SK-N-SH (cell line): ENCODE results near the gene SLC8B1. TPM values are rescaled to one million over a fixed set of nuclear protein-coding genes. Genes with fewer than 3 reads are reported as not detected.

Source experiments
- CTCF ChIA-PET: fragments of 300-600, 350-600 bp; formaldehyde crosslinking; extraction: SDS; loops from one replicate; lab custom pipeline; 2021; lab: Yijun Ruan, JAX
- POLR2A ChIA-PET: fragments of 350-600 bp; sonication (Branson Sonifier 250); formaldehyde crosslinking; extraction: SDS; loops from one replicate; lab custom pipeline; 2020; ENCODE audit warnings: antibody characterized with exemption, inconsistent platforms; lab: Yijun Ruan, JAX
- DNase-seq: peaks from one replicate; pipeline ENCODE4 v3.0.0; 2012
- H2AFZ ChIP-seq: fragments of 200-600 bp; sonication (generic); 2 replicates; pipeline ENCODE4 v1.8.1; 2016; ENCODE audit warnings: antibody characterized with exemption, mild to moderate bottlenecking, low read depth
- H3F3A ChIP-seq: fragments of 200-600 bp; sonication (generic); replicated peaks from 2 replicates; pipeline ENCODE3; 2016; ENCODE audit warnings: antibody characterized with exemption, mild to moderate bottlenecking; ENCODE audit not compliant: insufficient read depth
- H3K27ac ChIP-seq, 2 experiments: fragments of 200-500 bp in 1 of 2; fragments of 200-600 bp in 1 of 2; sonication (Bioruptor generic) in 1 of 2; sonication (generic), shearing (Covaris generic) in 1 of 2; 2 replicates each; pipeline versions ENCODE4 v1.5.1 to v1.6.1; 2014 to 2016; ENCODE audit warnings: low read depth in 2 of 2, inconsistent platforms in 1 of 2, low read length in 1 of 2, mild to moderate bottlenecking in 1 of 2, mixed read lengths in 1 of 2
- H3K27me3 ChIP-seq: fragments of 200-600 bp; sonication (generic), shearing (Covaris generic); 2 replicates; pipeline ENCODE4 v1.6.1; 2016; ENCODE audit warnings: mixed run types; ENCODE audit not compliant: insufficient read depth
- H3K36me3 ChIP-seq, 2 experiments: fragments of 200-500 bp in 1 of 2; fragments of 200-600 bp in 1 of 2; sonication (Bioruptor generic) in 1 of 2; sonication (generic) in 1 of 2; replicated peaks in 1 of 2; 2 replicates each; pipeline versions ENCODE3 to v1.5.1; 2014 to 2016; ENCODE audit warnings: low read length in 1 of 2, mild to moderate bottlenecking in 1 of 2; ENCODE audit not compliant: insufficient read depth in 2 of 2, control insufficient read depth in 1 of 2
- H3K4me1 ChIP-seq, 2 experiments: fragments of 200-500 bp in 1 of 2; fragments of 200-600 bp in 1 of 2; sonication (Bioruptor generic) in 1 of 2; sonication (generic), shearing (Covaris generic) in 1 of 2; 2 replicates each; pipeline versions ENCODE4 v1.5.1 to v1.6.1; 2014 to 2016; ENCODE audit warnings: low read depth in 1 of 2, low read length in 1 of 2, mixed run types in 1 of 2; ENCODE audit not compliant: insufficient read depth in 2 of 2, control insufficient read depth in 1 of 2
- H3K4me2 ChIP-seq: fragments of 200-600 bp; sonication (generic), shearing (Covaris generic); 2 replicates; pipeline ENCODE4 v1.6.1; 2017; ENCODE audit warnings: mixed run types
- H3K4me3 ChIP-seq, 2 experiments: fragments of 200-500 bp in 1 of 2; fragments of 200-600 bp in 1 of 2; sonication (Bioruptor generic) in 1 of 2; sonication (generic), shearing (Covaris generic) in 1 of 2; 2 replicates each; pipeline versions ENCODE4 v1.5.1 to v1.8.1; 2014 to 2016; ENCODE audit warnings: low read depth in 2 of 2, inconsistent platforms in 1 of 2, low read length in 1 of 2, mild to moderate bottlenecking in 1 of 2, mixed read lengths in 1 of 2, moderate library complexity in 1 of 2
- H3K79me2 ChIP-seq: fragments of 200-600 bp; sonication (generic); 2 replicates; pipeline ENCODE4 v1.8.1; 2017; ENCODE audit warnings: mild to moderate bottlenecking; ENCODE audit not compliant: insufficient read depth
- H3K9ac ChIP-seq: fragments of 200-600 bp; sonication (generic); 2 replicates; pipeline ENCODE4 v1.6.1; 2017; ENCODE audit warnings: mixed run types
- H3K9me2 ChIP-seq: fragments of 200-600 bp; sonication (generic); 2 replicates; pipeline ENCODE4 v1.6.1; 2017; ENCODE audit warnings: mixed run types
- H3K9me3 ChIP-seq: fragments of 200-600 bp; sonication (generic); 2 replicates; pipeline ENCODE4 v1.6.1; 2017; ENCODE audit warnings: mixed run types, mild to moderate bottlenecking, moderate library complexity
- H4K20me1 ChIP-seq: fragments of 200-600 bp; sonication (generic); 2 replicates; pipeline ENCODE4 v1.6.1; 2017; ENCODE audit warnings: mild to moderate bottlenecking, mixed run types; ENCODE audit not compliant: insufficient read depth
- CHD2 ChIP-seq: fragments of 150-350 bp; IDR thresholded peaks from 2 replicates; pipeline ENCODE4 v1.6.1; 2018; ENCODE audit warnings: low read length; ENCODE audit not compliant: partially characterized antibody
- FOXJ3 ChIP-seq: sonication (generic); formaldehyde crosslinking; IDR thresholded peaks from 2 replicates; pipeline ENCODE4 v1.5.1; 2020; ENCODE audit warnings: mild to moderate bottlenecking, missing genetic modification reagents
- FOXM1 ChIP-seq: IDR thresholded peaks from 2 replicates; pipeline ENCODE4 v1.4.0; 2012; ENCODE audit warnings: low read depth, mild to moderate bottlenecking
- GATA2 ChIP-seq: sonication (generic); formaldehyde crosslinking; IDR thresholded peaks from 2 replicates; pipeline ENCODE4 v1.5.0; 2020; ENCODE audit warnings: mild to moderate bottlenecking, missing genetic modification reagents
- NRF1 ChIP-seq: IDR thresholded peaks from 2 replicates; pipeline ENCODE4 v1.6.1; 2012; ENCODE audit warnings: low read depth, mild to moderate bottlenecking, low read length
- RFX5 ChIP-seq: IDR thresholded peaks from 2 replicates; pipeline ENCODE4 v1.6.1; 2012; ENCODE audit warnings: mild to moderate bottlenecking, improper control_type of control experiment, low read length
- SIN3A ChIP-seq: IDR thresholded peaks from 2 replicates; pipeline ENCODE4 v1.6.1; 2012; ENCODE audit warnings: low read depth, mild to moderate bottlenecking, low read length, moderate library complexity, borderline replicate concordance
- SMC3 ChIP-seq: IDR thresholded peaks from 2 replicates; pipeline ENCODE4 v1.6.1; 2012; ENCODE audit warnings: low read depth, low read length, improper control_type of control experiment
- TAF1 ChIP-seq: IDR thresholded peaks from 2 replicates; pipeline ENCODE4 v1.6.1; 2012; ENCODE audit warnings: low read depth, mild to moderate bottlenecking, low read length, moderate library complexity, borderline replicate concordance
- TEAD4 ChIP-seq: IDR thresholded peaks from 2 replicates; pipeline ENCODE4 v1.4.0; 2012; ENCODE audit warnings: mild to moderate bottlenecking, borderline replicate concordance; ENCODE audit not compliant: insufficient read depth
- USF1 ChIP-seq: IDR thresholded peaks from 2 replicates; pipeline ENCODE4 v1.4.0; 2012; ENCODE audit warnings: low read depth, borderline replicate concordance
- WGBS: methylation state at CpG from one replicate; pipeline ENCODE4 v1.1.6; 2017; ENCODE audit warnings: low lambda C conversion rate; 5-methylcytosine and 5-hydroxymethylcytosine counted together
- polyA plus RNA-seq, 3 experiments: library from polyadenylated mRNA; depleted of rRNA; stranded (reverse); fragments of >200 nt; gene quantifications; 2 replicates each; pipeline ENCODE4 v1.2.3, GENCODE V29; 2012
- TF ChIP-seq, protein P1 (sequence below): IDR thresholded peaks from 2 replicates; pipeline ENCODE4 v1.4.0; 2012; ENCODE audit warnings: low read depth, borderline replicate concordance
- TF ChIP-seq, protein P2 (sequence below): fragments of 200-600 bp; sonication (generic); IDR thresholded peaks from 2 replicates; pipeline ENCODE4 v1.6.1; 2017; ENCODE audit warnings: antibody characterized with exemption, mild to moderate bottlenecking, moderate library complexity

SLC8B1 gene
- polyA plus RNA-seq, 1 of the 3 experiments (the other 2 are of a cell fraction), result 12.0 TPM

- no peaks in the 10 kb centered on the region for H3K27me3 ChIP-seq
- H3K4me2 ChIP-seq, result no peak overlapping the region
- TF ChIP-seq CHD2 (no peak), FOXJ3 (CRISPR knock-in tag) (no peak), RFX5 (no peak), SIN3A (no peak), NRF1 (no peak), SMC3 (no peak), FOXM1 (no peak), TAF1 (no peak), GATA2 (no peak), USF1 (no peak)
- TF ChIP-seq, protein P1, sequence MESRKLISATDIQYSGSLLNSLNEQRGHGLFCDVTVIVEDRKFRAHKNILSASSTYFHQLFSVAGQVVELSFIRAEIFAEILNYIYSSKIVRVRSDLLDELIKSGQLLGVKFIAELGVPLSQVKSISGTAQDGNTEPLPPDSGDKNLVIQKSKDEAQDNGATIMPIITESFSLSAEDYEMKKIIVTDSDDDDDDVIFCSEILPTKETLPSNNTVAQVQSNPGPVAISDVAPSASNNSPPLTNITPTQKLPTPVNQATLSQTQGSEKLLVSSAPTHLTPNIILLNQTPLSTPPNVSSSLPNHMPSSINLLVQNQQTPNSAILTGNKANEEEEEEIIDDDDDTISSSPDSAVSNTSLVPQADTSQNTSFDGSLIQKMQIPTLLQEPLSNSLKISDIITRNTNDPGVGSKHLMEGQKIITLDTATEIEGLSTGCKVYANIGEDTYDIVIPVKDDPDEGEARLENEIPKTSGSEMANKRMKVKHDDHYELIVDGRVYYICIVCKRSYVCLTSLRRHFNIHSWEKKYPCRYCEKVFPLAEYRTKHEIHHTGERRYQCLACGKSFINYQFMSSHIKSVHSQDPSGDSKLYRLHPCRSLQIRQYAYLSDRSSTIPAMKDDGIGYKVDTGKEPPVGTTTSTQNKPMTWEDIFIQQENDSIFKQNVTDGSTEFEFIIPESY, result no peak
- H3K9me3 ChIP-seq, result no peaks in the 10 kb centered on the region
- WGBS, result 93% methylated on average over 11 of the region's 11 CpGs
- ChIA-PET POLR2A (no interaction called here), CTCF (interaction anchor here (1.7 kb wide), 1 partner anchor 44 kb away, joined by 5 read pairs; no protein-coding TSS in a partner anchor)
- no peaks in the 10 kb centered on the region for H3F3A ChIP-seq
- no peak overlapping the region for H3K4me3 ChIP-seq
- no peak overlapping the region for H3K27ac ChIP-seq
- H2AFZ ChIP-seq, result no peak overlapping the region
- no peak overlapping the region for H3K9ac ChIP-seq
- H3K79me2 ChIP-seq, result no peaks in the 10 kb centered on the region
- H4K20me1 ChIP-seq, result no peaks in the 10 kb centered on the region
- no peak for DNase-seq
- no peaks in the 10 kb centered on the region for H3K9me2 ChIP-seq
- peaks cover 6 to 16% of the 10 kb centered on the region in 2 experiments for H3K36me3 ChIP-seq
- H3K4me1 ChIP-seq, result no peaks in the 10 kb centered on the region
Measured at GRCh38 chr12:113381220-113381619, 46.3 kb upstream of the SLC8B1 start.

- peaks cover 11 to 12% of the 10 kb centered on the region in 2 experiments for H3K36me3 ChIP-seq
- no peaks in the 10 kb centered on the region for H3K27me3 ChIP-seq
- no peak for DNase-seq
- H2AFZ ChIP-seq, result no peak overlapping the region
- no peak overlapping the region for H3K4me2 ChIP-seq
- TF ChIP-seq, protein P2, sequence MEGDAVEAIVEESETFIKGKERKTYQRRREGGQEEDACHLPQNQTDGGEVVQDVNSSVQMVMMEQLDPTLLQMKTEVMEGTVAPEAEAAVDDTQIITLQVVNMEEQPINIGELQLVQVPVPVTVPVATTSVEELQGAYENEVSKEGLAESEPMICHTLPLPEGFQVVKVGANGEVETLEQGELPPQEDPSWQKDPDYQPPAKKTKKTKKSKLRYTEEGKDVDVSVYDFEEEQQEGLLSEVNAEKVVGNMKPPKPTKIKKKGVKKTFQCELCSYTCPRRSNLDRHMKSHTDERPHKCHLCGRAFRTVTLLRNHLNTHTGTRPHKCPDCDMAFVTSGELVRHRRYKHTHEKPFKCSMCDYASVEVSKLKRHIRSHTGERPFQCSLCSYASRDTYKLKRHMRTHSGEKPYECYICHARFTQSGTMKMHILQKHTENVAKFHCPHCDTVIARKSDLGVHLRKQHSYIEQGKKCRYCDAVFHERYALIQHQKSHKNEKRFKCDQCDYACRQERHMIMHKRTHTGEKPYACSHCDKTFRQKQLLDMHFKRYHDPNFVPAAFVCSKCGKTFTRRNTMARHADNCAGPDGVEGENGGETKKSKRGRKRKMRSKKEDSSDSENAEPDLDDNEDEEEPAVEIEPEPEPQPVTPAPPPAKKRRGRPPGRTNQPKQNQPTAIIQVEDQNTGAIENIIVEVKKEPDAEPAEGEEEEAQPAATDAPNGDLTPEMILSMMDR, result peak; percentile 28; the same call in 1 of the 2 replicates
- no peak for TF ChIP-seq TEAD4
- TF ChIP-seq, protein P1, result no peak
- TF ChIP-seq, all 33 proteins: peak for 1
- no peaks in the 10 kb centered on the region for H4K20me1 ChIP-seq
- no peaks in the 10 kb centered on the region for H3F3A ChIP-seq
- no peaks in the 10 kb centered on the region for H3K4me1 ChIP-seq
- no peaks in the 10 kb centered on the region for H3K9me3 ChIP-seq
- ChIA-PET CTCF (interaction anchor here (1.3 kb wide), 1 partner anchor 26 kb away, joined by 4 read pairs; the partner anchor contains the start of gene SDS), POLR2A (no interaction called here)
- no peak overlapping the region for H3K4me3 ChIP-seq
- H3K27ac ChIP-seq, result no peak overlapping the region
- no peaks in the 10 kb centered on the region for H3K79me2 ChIP-seq
- no peak overlapping the region for H3K9ac ChIP-seq
- no peaks in the 10 kb centered on the region for H3K9me2 ChIP-seq
- 80% methylated on average over 3 of the region's 3 CpGs for WGBS
Measured at GRCh38 chr12:113378291-113378690, 43.4 kb upstream of the SLC8B1 start.
